Body of pancreas (tissue), 4 donors: ENCODE data around the gene PAWR.

Experiments used
- POLR2A ChIP-seq, 3 donors: fragments of 450-650 bp; IDR thresholded peaks; one replicate each; pipeline ENCODE4 v1.6.1; 2016; ENCODE audit warnings: antibody characterized with exemption in 3 of 3, mild to moderate bottlenecking in 2 of 3
- TF ChIP-seq, protein P1 (sequence below), 7 experiments: fragments of 450-650 bp in 4 of 7; fragments of 200-600 bp in 3 of 7; sonication (generic) in 3 of 7; IDR thresholded peaks; one replicate each; pipeline ENCODE4 v1.5.1; 2016 to 2019; ENCODE audit warnings: antibody characterized with exemption in 7 of 7

GRCh38 chr12:79677672-79678071 lies 13.1 kb downstream of the PAWR start:
- TF ChIP-seq POLR2A (IDR thresholded peaks at IDR 0.05) = no peak
- TF ChIP-seq, protein P1, sequence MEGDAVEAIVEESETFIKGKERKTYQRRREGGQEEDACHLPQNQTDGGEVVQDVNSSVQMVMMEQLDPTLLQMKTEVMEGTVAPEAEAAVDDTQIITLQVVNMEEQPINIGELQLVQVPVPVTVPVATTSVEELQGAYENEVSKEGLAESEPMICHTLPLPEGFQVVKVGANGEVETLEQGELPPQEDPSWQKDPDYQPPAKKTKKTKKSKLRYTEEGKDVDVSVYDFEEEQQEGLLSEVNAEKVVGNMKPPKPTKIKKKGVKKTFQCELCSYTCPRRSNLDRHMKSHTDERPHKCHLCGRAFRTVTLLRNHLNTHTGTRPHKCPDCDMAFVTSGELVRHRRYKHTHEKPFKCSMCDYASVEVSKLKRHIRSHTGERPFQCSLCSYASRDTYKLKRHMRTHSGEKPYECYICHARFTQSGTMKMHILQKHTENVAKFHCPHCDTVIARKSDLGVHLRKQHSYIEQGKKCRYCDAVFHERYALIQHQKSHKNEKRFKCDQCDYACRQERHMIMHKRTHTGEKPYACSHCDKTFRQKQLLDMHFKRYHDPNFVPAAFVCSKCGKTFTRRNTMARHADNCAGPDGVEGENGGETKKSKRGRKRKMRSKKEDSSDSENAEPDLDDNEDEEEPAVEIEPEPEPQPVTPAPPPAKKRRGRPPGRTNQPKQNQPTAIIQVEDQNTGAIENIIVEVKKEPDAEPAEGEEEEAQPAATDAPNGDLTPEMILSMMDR (IDR thresholded peaks at IDR 0.05) = no peak
